Smooth muscle cell (in vitro differentiated cells): ENCODE measurements around the gene RNF8. TPM values are rescaled to one million over a fixed set of nuclear protein-coding genes. Genes with fewer than 3 reads are reported as not detected.
"Not testable (repeated sequence)": the region's sequence is repeated elsewhere in the genome, so short reads cannot be mapped to it uniquely, and the experiment has no call there.

Source experiments
- DNase-seq: peaks from one replicate; lab custom pipeline; 2025; ENCODE audit not compliant: unreplicated experiment; lab: John Stamatoyannopoulos, UW
- H2AFZ ChIP-seq: fragments of 200-600 bp; sonication (generic); 2 replicates; pipeline ENCODE4 v1.6.0; 2016; ENCODE audit warnings: antibody characterized with exemption, low read depth, mild to moderate bottlenecking
- H3F3A ChIP-seq: fragments of 200-600 bp; sonication (generic); 2 replicates; pipeline ENCODE4 v1.6.0; 2017; ENCODE audit warnings: antibody characterized with exemption, low read depth
- H3K27ac ChIP-seq: fragments of 200-600 bp; sonication (generic); 2 replicates; pipeline ENCODE4 v1.5.1; 2016; ENCODE audit warnings: low read depth, mild to moderate bottlenecking
- H3K27me3 ChIP-seq: fragments of 200-600 bp; sonication (generic); 2 replicates; pipeline ENCODE4 v1.6.1; 2016; ENCODE audit warnings: low read depth, mild to moderate bottlenecking
- H3K36me3 ChIP-seq: fragments of 200-600 bp; sonication (generic); 2 replicates; pipeline ENCODE4 v1.5.1; 2016; ENCODE audit warnings: low read depth
- H3K4me1 ChIP-seq: fragments of 200-600 bp; sonication (generic); 2 replicates; pipeline ENCODE4 v1.5.1; 2016; ENCODE audit warnings: low read depth
- H3K4me2 ChIP-seq: fragments of 200-600 bp; sonication (generic); 2 replicates; pipeline ENCODE4 v1.6.0; 2016; ENCODE audit warnings: mild to moderate bottlenecking
- H3K4me3 ChIP-seq: fragments of 200-600 bp; sonication (generic); 2 replicates; pipeline ENCODE4 v1.5.1; 2016; ENCODE audit warnings: mild to moderate bottlenecking
- H3K79me2 ChIP-seq: fragments of 200-600 bp; sonication (generic); 2 replicates; pipeline ENCODE4 v1.6.0; 2016; ENCODE audit warnings: low read depth, mild to moderate bottlenecking
- H3K9ac ChIP-seq: fragments of 200-600 bp; sonication (generic); 2 replicates; pipeline ENCODE4 v1.6.0; 2016; ENCODE audit warnings: low read depth
- H3K9me3 ChIP-seq: fragments of 200-600 bp; sonication (generic); replicated peaks from 2 replicates; pipeline ENCODE4 v1.5.1; 2016; ENCODE audit warnings: low read depth
- H4K20me1 ChIP-seq: fragments of 200-600 bp; sonication (generic); 2 replicates; pipeline ENCODE4 v1.6.0; 2016; ENCODE audit warnings: low read depth
- CTCF ChIP-seq: fragments of 200-600 bp; sonication (generic); IDR thresholded peaks from 2 replicates; pipeline ENCODE4 v1.5.1; 2017; ENCODE audit warnings: borderline replicate concordance, mild to moderate bottlenecking, antibody characterized with exemption; ENCODE audit not compliant: insufficient read depth, poor library complexity, severe bottlenecking
- WGBS: methylation state at CpG from one replicate; pipeline ENCODE4 v1.1.7; 2016; ENCODE audit warnings: low lambda C conversion rate; 5-methylcytosine and 5-hydroxymethylcytosine counted together
- polyA plus RNA-seq: library from polyadenylated mRNA; unstranded; fragments of >200 nt; fragmentation: Nextera tagmentation; extraction: Ambion mirVana; gene quantifications from 2 replicates; pipeline ENCODE4 v1.2.1, GENCODE V29; 2016
- small RNA-seq: library from RNA; depleted of rRNA; stranded (forward); fragments of <200 nt; gene quantifications from one replicate; pipeline ENCODE3, GENCODE V24; 2014
- total RNA-seq: library from RNA; depleted of rRNA; stranded (reverse); fragments of >200 nt; gene quantifications from 2 replicates; pipeline ENCODE4 v1.2.3, GENCODE V29; 2014

Gene RNF8
- total and polyA plus RNA-seq, 2 experiments from 2014 or later: 16.7 to 23.6 TPM

DNA sequence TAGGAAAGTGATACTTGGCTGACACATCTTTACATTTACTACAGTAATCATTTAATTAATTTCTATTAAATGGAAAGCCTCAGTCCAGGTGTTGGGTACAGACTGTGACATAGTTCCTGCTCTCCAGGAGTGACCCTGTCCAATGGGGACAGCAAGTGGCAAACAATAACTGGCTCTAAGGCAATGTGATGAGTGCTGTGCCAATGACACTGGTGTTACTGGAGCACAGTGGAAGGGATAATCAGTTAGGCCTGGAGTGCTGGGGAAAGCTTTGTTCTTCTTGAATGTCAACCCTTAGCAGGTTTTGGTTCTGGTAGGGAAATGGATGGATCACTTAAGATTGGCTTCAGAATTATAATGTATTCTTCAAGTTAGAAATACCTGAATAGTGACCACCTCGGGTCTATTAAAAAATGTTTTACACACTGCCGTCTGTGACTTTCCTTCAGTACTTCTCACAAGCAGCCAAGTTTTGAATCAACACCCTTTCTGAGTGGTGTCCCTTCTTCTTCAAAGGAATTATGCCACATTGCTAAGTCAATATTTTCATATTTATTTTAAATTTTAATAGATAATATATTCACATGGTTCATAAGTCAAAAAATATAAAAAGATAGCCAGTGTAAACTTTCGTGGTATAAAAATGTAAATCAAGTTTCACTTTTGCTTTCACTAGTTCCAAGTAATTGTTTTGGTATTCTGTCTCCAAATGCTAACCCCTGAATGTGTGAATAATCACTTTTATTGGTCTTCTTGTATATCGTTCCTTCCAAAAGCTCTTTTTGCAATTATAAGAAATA lies 88.8 kb downstream of the RNF8 start:
- Histone ChIP-seq H3K27me3 (no peaks in the 10 kb centered on the region), H3K4me2 (no peak overlapping the region), H3K9me3 (no peaks in the 10 kb centered on the region), H3K9ac (no peak overlapping the region), H3K4me3 (no peak overlapping the region), H3K4me1 (no peaks in the 10 kb centered on the region), H3K36me3 (peaks cover 10% of the 10 kb centered on the region), H3K27ac (no peak overlapping the region), H2AFZ (no peak overlapping the region), H3F3A (no peaks in the 10 kb centered on the region), H4K20me1 (peaks cover 8% of the 10 kb centered on the region), H3K79me2 (no peaks in the 10 kb centered on the region)
- 98% methylated on average over 4 of the region's 4 CpGs for WGBS
- no peak for DNase-seq
- TF ChIP-seq CTCF: no peak

GRCh38 chr6:37443216-37443542 lies 89.4 kb downstream of the RNF8 start:
- H3K4me3 ChIP-seq, H3K36me3 ChIP-seq, H3K4me2 ChIP-seq, H4K20me1 ChIP-seq, H2AFZ ChIP-seq, H3K27ac ChIP-seq, H3F3A ChIP-seq, H3K27me3 ChIP-seq, H3K79me2 ChIP-seq, H3K9me3 ChIP-seq, H3K9ac ChIP-seq, H3K4me1 ChIP-seq, DNase-seq: not testable (repeated sequence)
- WGBS: 98% methylated on average over 5 of the region's 5 CpGs

Small RNA genes lying within 50 kb of the gene (small RNA-seq; reads per million reads assigned to genes)
- not detected for gene RN7SL273P

Other genes with a start within 250 kb of the RNF8 start
- gene PIM1, start 183.8 kb upstream of the RNF8 start, total RNA-seq: 29.3 and 29.5 TPM in 2 replicates
- gene PIM1, start 183.8 kb upstream of the RNF8 start, polyA plus RNA-seq: 35.7 and 41.9 TPM in 2 replicates
- 7.2 and 7.3 TPM in 2 replicates for gene TBC1D22B, start 96.2 kb upstream of the RNF8 start, total RNA-seq
- 5.6 and 7.0 TPM in 2 replicates for gene TBC1D22B, start 96.2 kb upstream of the RNF8 start, polyA plus RNA-seq
- 0.31 and 0.40 TPM in 2 replicates for gene TMEM217, start 95.8 kb upstream of the RNF8 start, total RNA-seq
- 1.2 and 1.9 TPM in 2 replicates for gene TMEM217, start 95.8 kb upstream of the RNF8 start, polyA plus RNA-seq
- 20.0 and 21.1 TPM in 2 replicates for gene CMTR1, start 79.2 kb downstream of the RNF8 start, total RNA-seq
- gene CMTR1, start 79.2 kb downstream of the RNF8 start, polyA plus RNA-seq: 16.2 and 19.3 TPM in 2 replicates
- 56.8 and 81.0 TPM in 2 replicates for gene CCDC167, start 145.9 kb downstream of the RNF8 start, total RNA-seq
- 98.2 and 114 TPM in 2 replicates for gene CCDC167, start 145.9 kb downstream of the RNF8 start, polyA plus RNA-seq